Measurements from ENCODE around the gene CYP17A1. TPM values are rescaled to one million over a fixed set of nuclear protein-coding genes. Genes with fewer than 3 reads are reported as not detected.

The CYP17A1 gene, protein sequence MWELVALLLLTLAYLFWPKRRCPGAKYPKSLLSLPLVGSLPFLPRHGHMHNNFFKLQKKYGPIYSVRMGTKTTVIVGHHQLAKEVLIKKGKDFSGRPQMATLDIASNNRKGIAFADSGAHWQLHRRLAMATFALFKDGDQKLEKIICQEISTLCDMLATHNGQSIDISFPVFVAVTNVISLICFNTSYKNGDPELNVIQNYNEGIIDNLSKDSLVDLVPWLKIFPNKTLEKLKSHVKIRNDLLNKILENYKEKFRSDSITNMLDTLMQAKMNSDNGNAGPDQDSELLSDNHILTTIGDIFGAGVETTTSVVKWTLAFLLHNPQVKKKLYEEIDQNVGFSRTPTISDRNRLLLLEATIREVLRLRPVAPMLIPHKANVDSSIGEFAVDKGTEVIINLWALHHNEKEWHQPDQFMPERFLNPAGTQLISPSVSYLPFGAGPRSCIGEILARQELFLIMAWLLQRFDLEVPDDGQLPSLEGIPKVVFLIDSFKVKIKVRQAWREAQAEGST
- total RNA-seq, result under 1 TPM in 1 of 10 donors, not detected in 9; 0.16 TPM
- polyA plus RNA-seq, result under 1 TPM; 0.14 to 0.15 TPM
- long read RNA-seq, donor 1, result 0 reads
- long read RNA-seq, donor 2, result 0 reads
- long read RNA-seq, donor 3, result 0 reads

DNA sequence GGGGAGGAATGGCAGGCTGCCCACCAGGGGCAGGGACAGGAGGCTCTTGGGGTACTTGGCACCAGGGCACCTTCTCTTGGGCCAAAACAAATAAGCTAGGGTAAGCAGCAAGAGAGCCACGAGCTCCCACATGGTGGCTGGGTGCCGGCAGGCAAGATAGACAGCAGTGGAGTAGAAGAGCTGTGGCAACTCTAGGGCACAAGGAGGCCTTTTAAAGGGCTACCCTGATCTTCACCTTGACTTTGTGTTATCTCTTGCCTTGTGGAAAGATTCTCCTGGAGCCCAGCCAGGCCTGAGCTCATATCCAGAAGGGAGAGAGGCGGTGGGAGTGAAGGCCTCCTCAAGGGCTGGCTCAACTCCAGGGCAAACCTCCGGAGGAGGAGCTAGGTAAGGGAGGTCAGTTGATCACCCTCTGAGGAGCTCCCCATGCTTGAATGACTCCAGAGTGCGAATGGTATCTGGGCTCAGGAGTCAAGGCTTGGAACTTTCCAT, at the start of gene CYP17A1:
CYP17A1 (minus strand) TSS at position 184 of the 492 bp plus-strand sequence; CDS start at position 132, 52 bp downstream.
- Histone ChIP-seq H3K27ac (no peak within 1 kb of the TSS), H3K4me1 (peaks cover 0 to 8% (median 5%) of the 10 kb centered on the region in 9 donors), H3K4me3 (no peak within 1 kb of the TSS), H3K9me3 (peaks cover 0 to 20% (median 3%) of the 10 kb centered on the region in 11 donors), H3K27me3 (no peaks in the 10 kb centered on the region), H3K36me3 (no peaks in the 10 kb centered on the region)
- TF ChIP-seq, protein P1, sequence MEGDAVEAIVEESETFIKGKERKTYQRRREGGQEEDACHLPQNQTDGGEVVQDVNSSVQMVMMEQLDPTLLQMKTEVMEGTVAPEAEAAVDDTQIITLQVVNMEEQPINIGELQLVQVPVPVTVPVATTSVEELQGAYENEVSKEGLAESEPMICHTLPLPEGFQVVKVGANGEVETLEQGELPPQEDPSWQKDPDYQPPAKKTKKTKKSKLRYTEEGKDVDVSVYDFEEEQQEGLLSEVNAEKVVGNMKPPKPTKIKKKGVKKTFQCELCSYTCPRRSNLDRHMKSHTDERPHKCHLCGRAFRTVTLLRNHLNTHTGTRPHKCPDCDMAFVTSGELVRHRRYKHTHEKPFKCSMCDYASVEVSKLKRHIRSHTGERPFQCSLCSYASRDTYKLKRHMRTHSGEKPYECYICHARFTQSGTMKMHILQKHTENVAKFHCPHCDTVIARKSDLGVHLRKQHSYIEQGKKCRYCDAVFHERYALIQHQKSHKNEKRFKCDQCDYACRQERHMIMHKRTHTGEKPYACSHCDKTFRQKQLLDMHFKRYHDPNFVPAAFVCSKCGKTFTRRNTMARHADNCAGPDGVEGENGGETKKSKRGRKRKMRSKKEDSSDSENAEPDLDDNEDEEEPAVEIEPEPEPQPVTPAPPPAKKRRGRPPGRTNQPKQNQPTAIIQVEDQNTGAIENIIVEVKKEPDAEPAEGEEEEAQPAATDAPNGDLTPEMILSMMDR (IDR thresholded peaks at IDR 0.05), result no peak
- intact Hi-C loops (cut with DNase I), result loop anchor here (5.0 to 10.0 kb wide), 9 partner anchors 65 to 498 kb away; partner anchors contain the start of gene RPEL1 (in 5 of the 10)
- 45% methylated on average over 5 of the region's 5 CpGs for WGBS, 2 donors
- ATAC-seq, result peak in 1 of 8 donors; percentile 17
- DNase-seq, result no peak

DNA sequence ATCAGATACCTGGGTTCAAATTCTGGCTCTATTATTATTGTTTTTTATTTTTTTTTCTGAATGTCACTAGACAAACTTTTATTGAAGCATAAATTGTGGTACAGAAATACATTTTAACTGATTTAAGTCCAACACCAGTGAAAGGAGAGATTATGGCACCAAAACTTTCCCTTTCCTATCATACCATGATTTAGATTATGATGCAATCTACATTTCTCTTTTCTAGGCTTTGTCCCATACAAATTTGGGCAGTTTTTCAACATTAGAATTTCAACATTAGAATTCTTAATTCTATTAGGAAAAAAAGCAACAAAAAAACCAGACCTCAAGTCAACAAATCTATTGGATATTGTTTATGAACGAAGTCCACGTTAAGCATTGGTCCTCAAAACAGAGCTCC, 43.0 kb upstream of the CYP17A1 start:
- TF ChIP-seq, protein P1 (IDR thresholded peaks at IDR 0.05), result no peak
- H3K9me3 ChIP-seq, result no peaks in the 10 kb centered on the region
- ATAC-seq, result no peak
- H3K4me3 ChIP-seq, result no peak overlapping the region
- H3K36me3 ChIP-seq, result peaks cover 0 to 61% (median 0%) of the 10 kb centered on the region in 9 donors
- H3K27me3 ChIP-seq, result no peaks in the 10 kb centered on the region
- no peaks in the 10 kb centered on the region for H3K4me1 ChIP-seq
- intact Hi-C loops (cut with DNase I), result no loop called here
- no peak for DNase-seq
- H3K27ac ChIP-seq, result no peak overlapping the region
- 94 to 98% methylated on average over 2 of the region's 2 CpGs for WGBS, 2 donors

GRCh38 chr10:102878629-102879028, 41.4 kb upstream of the CYP17A1 start:
- Histone ChIP-seq H3K27me3 (no peaks in the 10 kb centered on the region), H3K4me3 (no peak overlapping the region), H3K36me3 (peaks cover 0 to 70% (median 0%) of the 10 kb centered on the region in 9 donors), H3K9me3 (no peaks in the 10 kb centered on the region), H3K27ac (peak overlapping the region in 1 of 10 donors; percentile 33), H3K4me1 (no peaks in the 10 kb centered on the region)
- WGBS, 2 donors, result 28 to 44% methylated on average over 4 of the region's 4 CpGs
- no peak for DNase-seq
- intact Hi-C loops (cut with DNase I), result no loop called here
- TF ChIP-seq, protein P1 (IDR thresholded peaks at IDR 0.05), result no peak
- ATAC-seq, result no peak

- Histone ChIP-seq H3K4me3 (no peak overlapping the region), H3K9me3 (no peaks in the 10 kb centered on the region), H3K4me1 (no peaks in the 10 kb centered on the region), H3K27ac (no peak overlapping the region), H3K27me3 (no peaks in the 10 kb centered on the region), H3K36me3 (peaks cover 0 to 59% (median 0%) of the 10 kb centered on the region in 9 donors)
- DNase-seq (no peak), ATAC-seq (no peak)
- intact Hi-C loops (cut with DNase I), result no loop called here
- TF ChIP-seq, protein P1 (IDR thresholded peaks at IDR 0.05), result no peak
- WGBS, 2 donors, result 81 to 92% methylated on average over 2 of the region's 2 CpGs
Measured at GRCh38 chr10:102876747-102877153, 39.5 kb upstream of the CYP17A1 start.
